ENCODE measurements around the gene WDPCP.
"Not testable (repeated sequence)": the region's sequence is repeated elsewhere in the genome, so short reads cannot be mapped to it uniquely, and the experiment has no call there.

The WDPCP gene

DNA sequence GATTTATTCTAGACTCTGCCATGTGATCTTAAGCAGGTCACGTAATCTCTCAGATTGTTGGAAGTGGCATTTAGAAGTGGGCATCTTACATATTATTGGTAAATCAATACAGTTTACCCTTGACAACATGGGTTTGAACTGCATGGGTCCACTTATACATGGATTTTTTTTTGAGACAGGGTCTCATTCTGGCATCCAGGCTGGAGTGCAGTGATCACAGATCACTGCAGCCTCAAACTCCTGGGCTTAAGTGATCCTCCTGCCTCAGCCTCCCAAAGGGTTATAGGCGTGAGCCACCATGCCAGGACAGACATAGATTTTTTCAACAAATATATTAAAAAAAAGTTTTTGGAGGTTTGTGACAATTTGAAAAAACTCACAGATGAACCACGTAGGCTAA, 393.0 kb downstream of the WDPCP start:
- DNase-seq: no peak

GRCh38 chr2:63194175-63194574, 394.1 kb downstream of the WDPCP start:
- DNase-seq: no peak

GRCh38 chr2:63192889-63193774, 395.1 kb downstream of the WDPCP start:
- no peak for DNase-seq

GRCh38 chr2:63192169-63192888, 395.9 kb downstream of the WDPCP start:
- no peak for DNase-seq

GRCh38 chr2:63189026-63189425, 399.3 kb downstream of the WDPCP start:
- no peak for DNase-seq

DNA sequence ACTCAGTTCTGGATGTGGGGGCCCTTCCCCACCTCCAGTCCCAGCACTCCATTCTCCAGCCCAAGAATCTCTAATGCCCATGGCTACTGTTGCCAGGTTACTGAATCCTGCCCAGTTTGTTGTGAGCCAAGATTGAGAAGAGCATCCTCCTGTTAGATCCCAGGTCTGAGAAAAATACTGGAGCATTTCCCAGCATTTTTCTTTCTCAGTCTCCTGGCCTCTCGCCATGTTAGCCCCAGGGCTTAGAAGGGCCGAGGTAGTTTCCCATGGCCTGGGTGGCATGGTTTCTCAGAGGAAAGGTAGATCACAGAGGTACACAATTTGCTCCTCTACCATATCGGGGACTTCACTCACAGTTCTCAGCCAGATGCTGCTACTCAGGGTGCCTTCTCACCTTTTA, 401.9 kb downstream of the WDPCP start:
- no peak for DNase-seq

- DNase-seq: no peak
These were observed 425.0 kb downstream of the WDPCP start for GRCh38 chr2:63163161-63163820.

DNA sequence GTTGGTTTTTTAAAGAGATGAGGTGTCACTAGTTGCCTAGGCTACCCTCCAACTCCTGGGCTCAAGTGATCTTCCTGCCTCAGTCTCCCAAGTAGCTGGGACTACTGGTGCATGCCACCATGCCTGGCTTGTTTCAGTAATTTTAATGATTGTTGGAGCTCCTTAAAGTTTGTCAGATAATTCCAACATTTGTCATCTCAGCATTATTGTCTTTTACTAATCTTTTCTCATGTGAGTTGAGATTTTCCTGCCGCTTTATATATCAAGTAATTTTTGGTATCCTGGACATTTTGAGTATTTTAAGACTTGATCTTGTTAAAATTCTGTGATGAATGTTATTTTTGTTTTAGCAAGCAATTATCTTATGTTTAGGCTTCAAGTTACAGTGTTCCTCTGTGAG, 429.0 kb downstream of the WDPCP start:
- no peak for DNase-seq

- DNase-seq: not testable (repeated sequence)
These were observed 451.6 kb downstream of the WDPCP start for GRCh38 chr2:63136683-63137082.

GRCh38 chr2:63132020-63132419, 456.3 kb downstream of the WDPCP start:
- DNase-seq: no peak

DNA sequence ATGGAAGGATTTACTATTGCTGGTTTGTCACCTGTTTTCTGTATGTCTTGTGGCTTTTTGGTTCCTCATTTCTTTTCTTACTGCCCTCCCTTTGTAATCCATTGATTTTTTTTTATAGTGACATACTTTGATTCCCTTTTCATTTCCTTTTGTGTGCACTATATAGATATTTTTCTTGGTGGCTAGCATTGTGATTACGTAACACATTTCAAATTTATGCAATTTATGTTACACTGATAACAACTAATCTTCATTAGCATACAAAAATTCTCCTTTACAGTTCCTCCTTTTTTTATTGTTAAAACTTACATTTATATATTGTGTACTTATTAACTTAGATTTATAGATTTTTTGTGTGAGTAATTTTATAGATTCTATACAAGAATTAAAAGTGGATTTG, 457.1 kb downstream of the WDPCP start:
- no peak for DNase-seq

- no peak for DNase-seq
These were observed 460.7 kb downstream of the WDPCP start for GRCh38 chr2:63127594-63127993.

GRCh38 chr2:63124850-63125249, 463.4 kb downstream of the WDPCP start:
- no peak for DNase-seq

DNA sequence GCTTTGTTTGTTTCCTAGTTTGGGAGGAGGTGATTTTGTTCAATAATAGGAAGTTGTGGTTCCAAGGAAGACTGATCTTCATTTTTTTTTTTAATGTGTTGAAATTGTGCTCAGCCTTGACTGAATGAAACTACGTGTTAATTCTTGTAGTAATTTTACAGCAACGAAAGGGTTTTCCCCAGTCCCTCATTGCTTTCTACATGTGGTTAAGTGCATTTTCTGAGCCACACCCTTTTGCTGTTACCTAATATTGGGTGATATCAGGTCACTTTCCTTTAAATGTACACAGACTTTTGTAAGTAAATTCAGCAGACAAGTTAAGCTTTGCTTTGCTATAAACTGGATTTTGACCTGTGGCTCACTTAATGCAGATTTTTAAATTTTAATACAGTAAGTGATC, 464.1 kb downstream of the WDPCP start:
- DNase-seq: peak; percentile 9

DNA sequence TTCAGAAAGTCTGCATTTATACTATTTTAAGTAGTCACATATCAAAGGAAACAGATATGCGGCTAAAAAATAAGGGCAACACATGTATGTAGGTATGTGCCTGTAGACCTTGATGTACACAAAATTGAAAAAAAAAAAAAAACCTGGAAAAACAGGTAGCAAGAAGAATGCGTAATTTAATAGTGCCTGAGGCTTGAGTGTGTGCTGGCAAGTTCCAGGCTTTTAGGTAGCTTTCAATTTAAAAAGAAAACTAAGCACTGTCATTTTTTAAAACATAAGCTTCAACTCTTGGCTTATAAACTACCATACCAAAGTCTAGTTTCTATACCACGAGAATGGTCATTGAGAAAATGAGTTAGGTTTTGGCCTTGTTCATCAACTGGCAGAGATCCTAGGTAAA, 465.4 kb downstream of the WDPCP start:
- DNase-seq: no peak

GRCh38 chr2:63121055-63121834, 467.0 kb downstream of the WDPCP start:
- no peak for DNase-seq

DNA sequence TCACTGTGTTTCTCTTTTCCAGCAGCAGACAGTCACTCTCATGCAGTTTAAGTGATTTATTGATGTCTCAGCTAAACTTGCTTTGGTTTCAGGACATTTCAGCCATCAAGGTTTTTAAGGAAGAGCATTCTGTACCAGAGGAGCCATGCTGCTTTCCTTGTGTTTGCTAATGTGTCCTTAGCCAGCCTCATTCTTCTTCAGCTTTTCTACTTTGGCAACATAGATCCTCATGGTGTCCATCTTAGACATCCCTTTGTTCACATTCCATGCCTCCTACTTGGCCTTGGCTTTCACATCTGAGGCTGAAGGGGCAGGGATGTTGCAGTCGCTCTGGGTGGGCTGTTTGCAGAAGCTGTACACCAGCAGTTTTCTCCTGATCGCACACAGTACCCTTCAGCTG, 469.5 kb downstream of the WDPCP start:
- no peak for DNase-seq

DNA sequence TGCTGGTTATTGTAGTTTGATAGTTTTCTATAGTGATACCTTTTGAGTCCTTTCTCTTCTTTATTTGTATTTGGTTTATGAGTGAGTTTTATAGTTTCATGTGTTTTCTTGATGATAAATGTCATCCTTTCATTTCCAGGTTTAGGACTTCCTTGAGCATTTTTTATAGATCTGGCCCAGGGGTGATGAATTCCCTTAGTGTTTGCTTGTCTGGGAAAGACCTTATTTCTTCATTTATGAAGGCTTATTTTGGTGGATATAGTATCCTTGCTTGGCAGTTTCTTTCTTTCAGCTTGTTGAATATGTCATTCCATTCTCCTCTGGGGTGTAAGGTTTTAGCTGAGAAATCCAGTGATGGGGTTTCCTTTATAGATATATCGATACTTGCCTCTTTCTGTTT, 483.8 kb downstream of the WDPCP start:
- DNase-seq: no peak

GRCh38 chr2:63101954-63102353, 486.3 kb downstream of the WDPCP start:
- DNase-seq: no peak

- no peak for DNase-seq
These were observed 489.2 kb downstream of the WDPCP start for GRCh38 chr2:63099032-63099431.

- no peak for DNase-seq
These were observed 491.8 kb downstream of the WDPCP start for GRCh38 chr2:63096491-63096890.

- no peak for DNase-seq
These were observed 494.8 kb downstream of the WDPCP start for GRCh38 chr2:63093502-63093901.

GRCh38 chr2:63092857-63093256, 495.4 kb downstream of the WDPCP start:
- DNase-seq: no peak

Data from SIG-M5 (cell line).